Tibial nerve (tissue), 4 donors: ENCODE data around the gene VOPP1.

Source experiments
- CTCF ChIP-seq, 5 experiments: fragments of 200-600 bp in 3 of 5; fragments of 450-650 bp in 2 of 5; sonication (generic) in 3 of 5; IDR thresholded peaks; one replicate each; pipeline ENCODE4 v1.5.1; 2016 to 2019; ENCODE audit warnings: antibody characterized with exemption in 5 of 5, mild to moderate bottlenecking in 3 of 5, moderate library complexity in 2 of 5
- EP300 ChIP-seq, 2 donors: sonication (generic); formaldehyde crosslinking; IDR thresholded peaks; one replicate each; pipeline ENCODE4 v1.6.1; 2017; ENCODE audit warnings: antibody characterized with exemption in 2 of 2, mild to moderate bottlenecking in 1 of 2
- POLR2A ChIP-seq, 2 donors: fragments of 450-650 bp; IDR thresholded peaks; one replicate each; pipeline ENCODE4 v1.6.1; 2017; ENCODE audit warnings: antibody characterized with exemption in 2 of 2, mild to moderate bottlenecking in 2 of 2, moderate library complexity in 2 of 2

- TF ChIP-seq CTCF (IDR thresholded peaks at IDR 0.05) (no peak), POLR2A (IDR thresholded peaks at IDR 0.05) (no peak), EP300 (IDR thresholded peaks at IDR 0.05) (no peak)
Observed at GRCh38 chr7:55469271-55469681, 103.0 kb downstream of the VOPP1 start.
